Measurements from ENCODE around the gene FBXO45. TPM values are rescaled to one million over a fixed set of nuclear protein-coding genes. Genes with fewer than 3 reads are reported as not detected.
A peak's percentile ranks its signal among the peaks of the same experiment; 100 is the strongest.
"Not testable (repeated sequence)": the region's sequence is repeated elsewhere in the genome, so short reads cannot be mapped to it uniquely, and the experiment has no call there.

Gene FBXO45, protein sequence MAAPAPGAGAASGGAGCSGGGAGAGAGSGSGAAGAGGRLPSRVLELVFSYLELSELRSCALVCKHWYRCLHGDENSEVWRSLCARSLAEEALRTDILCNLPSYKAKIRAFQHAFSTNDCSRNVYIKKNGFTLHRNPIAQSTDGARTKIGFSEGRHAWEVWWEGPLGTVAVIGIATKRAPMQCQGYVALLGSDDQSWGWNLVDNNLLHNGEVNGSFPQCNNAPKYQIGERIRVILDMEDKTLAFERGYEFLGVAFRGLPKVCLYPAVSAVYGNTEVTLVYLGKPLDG
- total RNA-seq: 10 to 100 TPM; 16.3 to 17.2 TPM

DNA sequence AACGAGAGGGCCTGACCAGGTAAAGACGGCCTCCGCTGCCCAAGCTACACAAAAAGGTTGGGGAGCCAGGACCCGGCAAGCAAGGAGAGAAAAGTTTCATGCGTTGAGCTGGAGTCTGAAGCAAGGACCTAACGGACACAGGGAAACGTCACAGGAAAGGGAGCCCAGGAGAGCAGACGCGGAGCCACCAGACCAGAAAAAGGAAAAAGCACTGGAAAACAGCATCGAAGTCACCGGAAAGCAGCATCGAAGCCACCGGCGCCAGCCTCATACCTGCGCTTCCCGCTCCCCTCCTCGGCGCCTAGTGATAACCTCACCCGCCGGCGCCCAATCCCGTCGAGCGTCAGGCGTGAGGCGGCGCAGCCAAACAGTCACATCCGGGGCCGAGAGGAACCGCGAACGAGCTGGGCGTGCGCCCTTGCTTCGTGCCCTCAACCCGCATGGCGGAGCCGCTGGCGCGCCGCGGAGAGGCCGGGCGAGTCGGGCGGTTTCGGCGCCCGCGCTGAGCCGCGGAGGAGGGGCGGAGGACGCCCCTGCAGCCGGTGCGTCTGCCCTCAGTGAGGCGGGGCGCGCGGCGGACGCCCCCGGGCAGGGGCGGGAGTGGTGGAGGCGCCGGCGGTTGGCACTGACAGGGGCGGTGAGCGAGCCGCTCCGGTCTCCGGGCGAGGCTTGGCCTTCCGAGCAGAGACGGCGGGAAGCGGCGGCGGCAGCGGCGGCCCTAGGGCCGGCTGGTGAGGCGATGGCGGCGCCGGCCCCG, at the start of gene FBXO45, which contains the start of gene WDR53:
Gene FBXO45, plus strand, starts transcription at position 415 of the 757 bp plus-strand sequence. Its CDS starts 325 bp downstream, at position 740.
Gene WDR53, minus strand, starts transcription at position 309 of the 757 bp plus-strand sequence. CDS start 7,079 bp downstream, outside the sequence.
- Mint-ChIP-seq H3K27ac (peak within 1 kb of the TSS; percentile 90), H3K27me3 (no peaks in the 10 kb centered on the region), H3K36me3 (peaks cover 20% of the 10 kb centered on the region), H3K4me1 (ENCODE audit: low read depth) (peaks cover 46% of the 10 kb centered on the region), H3K9me3 (no peaks in the 10 kb centered on the region), H3K4me3 (peak within 1 kb of the TSS; percentile 97)
- intact Hi-C loops (cut with micrococcal nuclease): loop anchor here (1.0 to 5.0 kb wide), 7 partner anchors 41 to 296 kb away; partner anchors contain the start of genes PAK2, RNF168 and UBXN7
- ChIA-PET POLR2A (interaction anchor here (0.6 to 1.6 kb wide), 7 partner anchors 27 to 661 kb away, joined by 3 to 5 read pairs (median 4); partner anchors contain the start of genes NCBP2, NRROS, PAK2 and RNF168), CTCF (interaction anchor here (0.6 to 3.9 kb wide), 12 partner anchors 8 to 117 kb away, joined by 3 to 25 read pairs (median 4); no protein-coding TSS in a partner anchor)
- peak; percentile 97 for DNase-seq

DNA sequence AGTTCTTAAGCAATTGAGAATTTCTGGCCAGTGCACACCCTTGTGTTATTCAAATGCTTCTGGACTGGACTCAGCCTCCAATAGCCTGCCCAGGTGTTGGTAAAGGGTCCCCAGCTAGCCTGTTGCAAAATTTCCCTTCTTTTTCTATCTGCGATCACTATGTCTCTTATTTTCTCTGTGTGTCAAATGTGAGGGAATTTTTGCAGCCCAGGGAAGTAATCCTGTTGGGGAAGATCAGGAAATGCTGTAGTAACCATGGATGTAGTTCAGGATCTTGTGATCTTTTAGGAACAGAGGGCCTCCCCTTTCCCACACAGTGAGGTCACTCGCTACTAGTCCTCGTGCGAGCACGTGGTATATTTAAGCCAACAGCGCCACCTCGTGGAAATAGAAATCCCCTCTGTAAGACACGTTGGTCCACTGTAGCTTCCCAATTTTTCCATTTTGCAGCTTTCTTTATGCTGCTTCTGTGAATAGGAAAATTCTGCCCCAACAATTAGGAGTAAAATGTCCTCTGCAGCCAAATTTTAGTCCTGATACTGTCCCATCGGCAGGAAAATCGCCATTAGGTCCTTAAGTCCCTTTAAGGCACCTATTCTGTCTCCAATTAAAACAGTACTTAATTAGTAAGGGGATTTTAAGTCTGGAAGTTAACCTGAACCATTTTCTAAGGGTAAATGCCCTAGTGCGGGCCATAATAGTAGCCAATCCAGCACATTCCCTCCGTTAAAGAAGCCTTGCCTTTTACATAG, 49.3 kb upstream of the FBXO45 start:
- intact Hi-C loops (cut with micrococcal nuclease): loop anchor here (1.0 kb wide), 1 partner anchor 266 kb away; no protein-coding TSS in a partner anchor
- peaks cover 49% of the 10 kb centered on the region for H3K9me3 Mint-ChIP-seq
- H3K4me1 Mint-ChIP-seq (ENCODE audit: low read depth): no peaks in the 10 kb centered on the region
- no peaks in the 10 kb centered on the region for H3K27me3 Mint-ChIP-seq
- H3K4me3 Mint-ChIP-seq: no peak overlapping the region
- DNase-seq: peak; percentile 78
- peaks cover 23% of the 10 kb centered on the region for H3K36me3 Mint-ChIP-seq
- ChIA-PET CTCF (interaction anchor here (0.6 to 3.2 kb wide), 12 partner anchors 9 to 446 kb away, joined by 3 to 21 read pairs (median 5); no protein-coding TSS in a partner anchor), POLR2A (interaction anchor here (1.0 kb wide), 1 partner anchor 10 kb away, joined by 4 read pairs; no protein-coding TSS in a partner anchor)
- no peak overlapping the region for H3K27ac Mint-ChIP-seq

DNA sequence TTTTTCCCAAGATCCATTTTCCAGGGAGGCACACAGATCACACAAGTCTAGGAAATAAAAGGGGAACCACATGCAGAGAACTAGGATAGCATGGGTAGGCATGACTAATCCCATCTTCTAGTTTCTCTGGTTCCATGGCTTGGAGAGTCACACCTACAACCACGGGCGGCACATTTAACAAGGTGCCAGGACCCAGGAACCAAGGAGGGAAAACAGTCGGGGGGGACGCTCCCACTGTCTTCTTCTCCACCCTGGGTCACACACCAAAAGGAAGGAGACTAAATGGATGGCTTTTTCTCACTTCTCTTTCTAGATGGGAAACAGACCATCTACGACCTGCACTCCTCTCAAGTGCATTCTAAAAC, 48.8 kb upstream of the FBXO45 start:
- Mint-ChIP-seq H3K4me3 (no peak overlapping the region), H3K9me3 (peaks cover 49% of the 10 kb centered on the region), H3K27ac (no peak overlapping the region), H3K4me1 (ENCODE audit: low read depth) (no peaks in the 10 kb centered on the region), H3K36me3 (peaks cover 23% of the 10 kb centered on the region), H3K27me3 (no peaks in the 10 kb centered on the region)
- POLR2A ChIA-PET: interaction anchor here (1.0 kb wide), 1 partner anchor 9 kb away, joined by 4 read pairs; no protein-coding TSS in a partner anchor
- intact Hi-C loops (cut with micrococcal nuclease): loop anchor here (1.0 to 10.0 kb wide), 3 partner anchors 32 to 425 kb away; partner anchors contain the start of gene NCBP2
- DNase-seq: peak; percentile 40
- CTCF ChIA-PET: interaction anchor here (1.2 to 3.2 kb wide), 8 partner anchors 9 to 447 kb away, joined by 3 to 21 read pairs (median 6); no protein-coding TSS in a partner anchor

DNA sequence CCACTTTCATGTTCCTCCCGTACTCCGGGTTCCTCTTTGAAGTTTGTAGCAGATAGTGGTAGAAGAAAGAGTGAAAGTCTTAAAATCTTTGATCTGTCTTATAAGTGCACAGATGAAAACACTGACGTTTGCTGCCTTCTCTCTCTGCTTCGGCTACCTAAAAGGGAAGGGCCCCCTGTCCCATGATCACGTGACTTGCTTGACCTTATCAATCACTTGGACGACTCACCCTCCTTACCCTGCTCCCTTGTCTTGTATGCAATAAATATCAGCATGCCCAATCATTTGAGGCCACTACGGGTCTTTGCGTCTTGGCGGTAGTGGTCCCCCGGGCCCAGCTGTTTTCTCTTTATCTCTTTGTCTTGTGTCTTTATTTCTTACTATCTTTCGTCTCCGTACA, 47.2 kb upstream of the FBXO45 start:
- not testable (repeated sequence) for H3K4me1 Mint-ChIP-seq (ENCODE audit: low read depth); H3K27me3 Mint-ChIP-seq; H3K27ac Mint-ChIP-seq; DNase-seq; H3K4me3 Mint-ChIP-seq
- H3K36me3 Mint-ChIP-seq: peaks cover 23% of the 10 kb centered on the region
- ChIA-PET POLR2A (interaction anchor here (0.6 kb wide), 1 partner anchor 40 kb away, joined by 3 read pairs; no protein-coding TSS in a partner anchor), CTCF (interaction anchor here (1.0 to 5.2 kb wide), 11 partner anchors 7 to 448 kb away, joined by 3 to 34 read pairs (median 4); partner anchors contain the start of genes FBXO45 and WDR53)
- intact Hi-C loops (cut with micrococcal nuclease): loop anchor here (5.0 to 10.0 kb wide), 2 partner anchors 34 to 424 kb away; partner anchors contain the start of gene NCBP2
- peaks cover 49% of the 10 kb centered on the region for H3K9me3 Mint-ChIP-seq

DNA sequence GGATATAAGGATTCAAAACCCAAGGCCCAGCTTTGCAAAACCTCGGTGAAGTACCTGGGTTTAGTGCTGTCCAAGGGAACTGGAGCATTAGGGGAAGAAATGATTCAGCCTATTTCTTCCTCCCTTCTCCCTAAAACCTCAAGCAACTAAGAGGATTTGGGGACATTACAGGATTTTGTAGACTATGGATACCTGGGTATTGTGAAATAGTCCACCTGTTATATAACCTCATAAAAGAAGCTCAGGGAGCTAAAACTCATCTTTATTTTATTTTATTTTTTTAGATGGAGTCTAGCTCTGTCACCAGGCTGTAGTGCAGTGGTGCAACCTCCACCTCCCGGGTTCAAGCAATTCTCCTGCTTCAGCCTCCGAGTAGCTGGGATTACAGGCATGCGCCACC, 44.6 kb upstream of the FBXO45 start:
- peaks cover 36% of the 10 kb centered on the region for H3K9me3 Mint-ChIP-seq
- peaks cover 23% of the 10 kb centered on the region for H3K36me3 Mint-ChIP-seq
- ChIA-PET CTCF (interaction anchor here (1.2 to 5.2 kb wide), 6 partner anchors 11 to 271 kb away, joined by 3 to 34 read pairs (median 12); no protein-coding TSS in a partner anchor), POLR2A (no interaction called here)
- no peaks in the 10 kb centered on the region for H3K27me3 Mint-ChIP-seq
- intact Hi-C loops (cut with micrococcal nuclease): loop anchor here (5.0 to 10.0 kb wide), 2 partner anchors 37 to 421 kb away; partner anchors contain the start of gene NCBP2
- DNase-seq: no peak
- H3K4me1 Mint-ChIP-seq (ENCODE audit: low read depth): peaks cover 13% of the 10 kb centered on the region
- H3K4me3 Mint-ChIP-seq: no peak overlapping the region
- H3K27ac Mint-ChIP-seq: no peak overlapping the region

DNA sequence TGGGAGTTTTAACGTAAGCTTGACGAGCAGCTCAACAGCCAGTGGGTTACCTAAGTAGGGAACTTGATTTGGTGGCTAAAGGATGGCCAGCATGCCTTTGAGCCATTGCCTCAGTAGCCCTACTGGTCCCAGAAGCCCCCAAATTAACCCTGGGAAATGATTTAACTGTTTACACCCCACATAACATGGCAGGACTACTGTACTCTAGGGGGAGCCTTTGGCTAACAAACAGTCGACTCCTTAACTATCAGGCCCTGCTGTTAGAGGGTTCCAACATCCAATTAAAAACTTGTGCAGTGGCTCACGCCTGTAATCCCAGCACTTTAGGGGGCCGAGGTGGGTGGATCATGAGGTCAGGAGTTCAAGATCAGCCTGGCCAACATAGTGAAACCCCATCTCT, 43.9 kb upstream of the FBXO45 start:
- no peak for DNase-seq
- Mint-ChIP-seq H3K4me3 (no peak overlapping the region), H3K27me3 (no peaks in the 10 kb centered on the region), H3K36me3 (peaks cover 16% of the 10 kb centered on the region), H3K27ac (no peak overlapping the region), H3K4me1 (ENCODE audit: low read depth) (peaks cover 13% of the 10 kb centered on the region), H3K9me3 (peaks cover 29% of the 10 kb centered on the region)
- ChIA-PET CTCF (interaction anchor here (1.2 to 5.2 kb wide), 5 partner anchors 11 to 272 kb away, joined by 3 to 34 read pairs (median 17); no protein-coding TSS in a partner anchor), POLR2A (no interaction called here)
- intact Hi-C loops (cut with micrococcal nuclease): loop anchor here (5.0 to 10.0 kb wide), 2 partner anchors 37 to 420 kb away; partner anchors contain the start of gene NCBP2

DNA sequence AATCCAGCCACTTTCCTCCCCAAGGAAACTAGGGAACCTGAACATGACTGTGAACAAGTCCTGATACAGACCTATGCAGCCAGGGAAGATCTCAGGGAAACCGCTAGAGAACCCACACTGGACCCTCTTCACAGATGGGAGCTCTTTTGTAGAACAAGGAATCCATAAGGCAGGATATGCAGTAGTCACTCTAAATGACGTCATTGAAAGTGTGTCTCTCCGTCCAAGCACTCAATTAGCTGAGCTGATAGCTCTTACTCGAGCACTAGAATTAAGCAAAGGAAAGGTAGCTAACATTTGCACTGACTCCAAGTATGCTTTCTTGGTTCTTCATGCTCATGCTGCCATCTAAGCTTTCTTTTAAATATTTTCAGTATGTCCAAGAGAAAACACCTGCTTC, 43.3 kb upstream of the FBXO45 start:
- intact Hi-C loops (cut with micrococcal nuclease): loop anchor here (5.0 to 10.0 kb wide), 3 partner anchors 42 to 420 kb away; partner anchors contain the start of genes FBXO45, NCBP2 and WDR53
- no peak for DNase-seq
- Mint-ChIP-seq H3K27me3 (no peaks in the 10 kb centered on the region), H3K4me3 (no peak overlapping the region), H3K36me3 (peaks cover 12% of the 10 kb centered on the region), H3K27ac (no peak overlapping the region), H3K9me3 (peaks cover 23% of the 10 kb centered on the region), H3K4me1 (ENCODE audit: low read depth) (peaks cover 13% of the 10 kb centered on the region)
- ChIA-PET POLR2A (no interaction called here), CTCF (interaction anchor here (1.2 to 5.2 kb wide), 2 partner anchors 14 to 39 kb away, joined by 3 to 34 read pairs; no protein-coding TSS in a partner anchor)

DNA sequence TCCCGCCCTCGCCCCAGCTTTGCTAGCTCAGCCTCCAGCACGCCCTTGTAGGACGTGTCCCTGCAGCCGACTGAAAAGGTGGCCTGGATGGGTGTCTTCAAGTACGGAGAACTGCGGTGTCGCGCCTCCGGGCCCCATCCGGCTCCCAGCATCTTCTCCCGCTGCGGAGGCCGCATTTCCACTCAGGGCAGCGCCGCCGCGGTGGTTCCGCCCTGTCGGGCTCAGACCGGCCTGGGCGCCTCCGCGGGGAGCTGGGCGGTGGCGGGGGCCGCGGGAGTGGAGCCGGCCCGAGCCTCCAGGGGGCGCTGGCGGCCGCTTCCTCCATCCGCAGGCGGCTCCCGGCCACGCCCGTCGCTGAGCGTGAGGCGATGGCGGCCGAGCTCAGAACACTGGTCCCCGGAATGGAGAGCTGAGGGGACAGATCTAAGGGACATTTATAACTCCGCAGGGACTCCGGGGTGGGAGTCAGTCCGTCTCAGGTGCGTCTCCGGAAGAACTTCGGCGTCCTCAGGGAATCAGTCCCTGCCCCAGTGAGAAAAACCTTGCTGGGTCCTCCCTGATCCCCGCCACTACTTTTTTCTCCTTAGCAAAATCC, 39.7 kb upstream of the FBXO45 start:
- Mint-ChIP-seq H3K27ac (peak overlapping the region; percentile 87), H3K27me3 (peaks cover 2% of the 10 kb centered on the region), H3K4me3 (peak overlapping the region; percentile 71), H3K9me3 (no peaks in the 10 kb centered on the region), H3K36me3 (no peaks in the 10 kb centered on the region), H3K4me1 (ENCODE audit: low read depth) (peaks cover 13% of the 10 kb centered on the region)
- CTCF ChIA-PET: interaction anchor here (0.5 to 1.9 kb wide), 60 partner anchors 8 to 456 kb away, joined by 3 to 31 read pairs (median 4); partner anchors contain the start of genes FBXO45, PAK2, RNF168 and SENP5
- POLR2A ChIA-PET: interaction anchor here (0.7 to 1.4 kb wide), 5 partner anchors 10 to 211 kb away, joined by 3 to 14 read pairs (median 4); partner anchors contain the start of gene RNF168
- DNase-seq: peak; percentile 92
- intact Hi-C loops (cut with micrococcal nuclease): loop anchor here (1.0 to 10.0 kb wide), 6 partner anchors 26 to 416 kb away; partner anchors contain the start of genes FBXO45, NCBP2 and WDR53

DNA sequence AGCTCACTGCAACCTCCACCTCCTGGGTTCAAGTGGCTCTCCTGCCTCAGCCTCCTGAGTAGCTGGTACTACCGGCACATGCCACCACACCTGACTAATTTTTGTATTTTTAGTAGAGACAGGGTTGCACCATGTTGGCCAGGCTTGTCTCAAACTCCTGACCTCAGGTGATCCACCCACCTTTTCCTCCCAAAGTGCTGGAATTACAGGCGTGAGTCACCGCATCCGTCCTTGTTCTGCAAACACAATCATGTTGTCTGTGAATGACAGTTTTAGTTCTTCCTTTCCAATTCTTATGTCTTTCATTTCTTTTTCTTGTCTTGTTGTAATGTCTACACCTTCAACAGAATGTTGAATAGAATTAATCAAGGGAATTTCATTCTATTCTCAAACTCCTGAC, 37.0 kb upstream of the FBXO45 start:
- no peak for DNase-seq
- CTCF ChIA-PET: no interaction called here
- H3K36me3 Mint-ChIP-seq: no peaks in the 10 kb centered on the region
- intact Hi-C loops (cut with micrococcal nuclease): no loop called here
- H3K4me1 Mint-ChIP-seq (ENCODE audit: low read depth): peaks cover 13% of the 10 kb centered on the region
- H3K27me3 Mint-ChIP-seq: peaks cover 3% of the 10 kb centered on the region
- POLR2A ChIA-PET: no interaction called here
- no peaks in the 10 kb centered on the region for H3K9me3 Mint-ChIP-seq
- no peak overlapping the region for H3K4me3 Mint-ChIP-seq
- H3K27ac Mint-ChIP-seq: no peak overlapping the region

DNA sequence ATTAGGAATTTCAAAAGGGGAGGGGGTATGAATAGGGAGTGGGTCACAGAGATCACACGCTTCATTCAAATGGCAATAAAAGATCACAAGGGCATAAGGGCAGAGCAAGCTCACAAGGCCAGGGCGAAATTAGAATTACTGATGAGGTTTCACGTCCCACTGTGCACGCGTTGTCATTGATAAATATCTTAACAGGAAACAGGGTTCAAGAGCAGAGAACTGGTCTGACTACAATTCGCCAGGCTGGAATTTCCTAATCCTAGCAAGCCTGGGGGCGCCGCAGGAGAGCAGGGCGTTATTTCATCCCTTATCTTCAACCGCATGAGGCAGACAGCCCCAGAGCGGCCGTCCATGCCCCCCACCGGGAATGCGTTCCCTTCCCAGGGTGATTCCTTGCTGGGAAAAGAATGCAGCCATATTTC, 35.2 kb upstream of the FBXO45 start:
- H3K9me3 Mint-ChIP-seq: no peaks in the 10 kb centered on the region
- H3K4me1 Mint-ChIP-seq (ENCODE audit: low read depth): peaks cover 3% of the 10 kb centered on the region
- DNase-seq: no peak
- H3K27ac Mint-ChIP-seq: no peak overlapping the region
- no peaks in the 10 kb centered on the region for H3K36me3 Mint-ChIP-seq
- intact Hi-C loops (cut with micrococcal nuclease): no loop called here
- H3K27me3 Mint-ChIP-seq: peaks cover 3% of the 10 kb centered on the region
- ChIA-PET CTCF (no interaction called here), POLR2A (no interaction called here)
- H3K4me3 Mint-ChIP-seq: no peak overlapping the region
